Panc1 (cell line): ENCODE measurements around the gene SNX6. TPM values are rescaled to one million over a fixed set of nuclear protein-coding genes. Genes with fewer than 3 reads are reported as not detected.
"Not testable (repeated sequence)": the region's sequence is repeated elsewhere in the genome, so short reads cannot be mapped to it uniquely, and the experiment has no call there.

Experiments used
- ATAC-seq: fragments of 200-7000 bp; cut with Tn5 transposase; 2 replicates; pipeline ENCODE4 v1.9.1; 2020; ENCODE audit warnings: mild to moderate bottlenecking, moderate library complexity
- BruUV-seq: library from RNA; stranded (reverse); fragments of 400-500 nt; replicated peaks from 2 replicates; lab custom pipeline; 2021; lab: Mats Ljungman, UMichigan
- CTCF ChIA-PET: fragments of 300-600 bp; sonication (Branson Sonifier 250); formaldehyde crosslinking; loops from one replicate; lab custom pipeline; 2022; ENCODE audit warnings: antibody characterized with exemption; lab: Charles Lee
- POLR2A ChIA-PET: fragments of 300-600 bp; sonication (Branson Sonifier 250); formaldehyde crosslinking; loops from one replicate; lab custom pipeline; 2022; ENCODE audit warnings: antibody characterized with exemption; lab: Charles Lee
- DNase-seq: peaks from one replicate; pipeline ENCODE4 v3.0.0-alpha.2; 2010; ENCODE audit warnings: low read depth, low spot score
- H3K27ac ChIP-seq: 2 replicates; pipeline ENCODE4 v1.5.1; 2011; ENCODE audit warnings: mild to moderate bottlenecking, low read length, inconsistent platforms
- H3K27me3 ChIP-seq: fragments of 200-500 bp; sonication (Bioruptor generic); 2 replicates; pipeline ENCODE4 v1.6.0; 2014; ENCODE audit warnings: low read length, inconsistent platforms; ENCODE audit not compliant: control insufficient read depth, insufficient read depth
- H3K36me3 ChIP-seq: fragments of 200-500 bp; sonication (Bioruptor generic); 2 replicates; pipeline ENCODE4 v1.5.1; 2014; ENCODE audit warnings: inconsistent platforms, mild to moderate bottlenecking, low read length, moderate library complexity; ENCODE audit not compliant: control insufficient read depth, insufficient read depth
- H3K4me1 ChIP-seq: 2 replicates; pipeline ENCODE4 v1.5.1; 2011; ENCODE audit warnings: inconsistent platforms, mild to moderate bottlenecking, low read length, moderate library complexity; ENCODE audit not compliant: control insufficient read depth, insufficient read depth
- H3K4me3 ChIP-seq, 2 experiments: 2 replicates each; pipeline ENCODE4 v1.5.1; 2011 to 2012; ENCODE audit warnings: low read depth in 2 of 2, low read length in 2 of 2, mild to moderate bottlenecking in 2 of 2, inconsistent platforms in 1 of 2, moderate library complexity in 1 of 2
- H3K9me3 ChIP-seq: fragments of 200-500 bp; sonication (Bioruptor generic); 2 replicates; pipeline ENCODE4 v1.5.1; 2014; ENCODE audit warnings: low read depth, mild to moderate bottlenecking, inconsistent platforms, low read length, moderate library complexity; ENCODE audit not compliant: control insufficient read depth, insufficient read depth
- CTCF ChIP-seq: fragments of 450-650 bp; IDR thresholded peaks from 2 replicates; pipeline ENCODE4 v1.5.1; 2017; ENCODE audit warnings: mild to moderate bottlenecking
- POLR2AphosphoS5 ChIP-seq: IDR thresholded peaks from 2 replicates; pipeline ENCODE4 v1.6.1; 2012; ENCODE audit warnings: mild to moderate bottlenecking, low read depth, low read length, moderate library complexity
- REST ChIP-seq, 2 experiments: IDR thresholded peaks; 2 replicates each; pipeline ENCODE4 v1.6.1; 2011 to 2012; ENCODE audit warnings: low read depth in 2 of 2, control low read depth in 1 of 2, low read length in 1 of 2, mild to moderate bottlenecking in 1 of 2, moderate library complexity in 1 of 2; ENCODE audit not compliant: insufficient read depth in 1 of 2
- SIN3A ChIP-seq: IDR thresholded peaks from 2 replicates; pipeline ENCODE4 v1.6.1; 2012; ENCODE audit warnings: low read depth, mild to moderate bottlenecking, low read length, moderate library complexity, borderline replicate concordance; ENCODE audit not compliant: insufficient read depth
- TCF7L2 ChIP-seq: IDR thresholded peaks from 2 replicates; pipeline ENCODE4 v1.6.1; 2011; ENCODE audit warnings: mild to moderate bottlenecking, low read depth, low read length, inconsistent platforms
- in situ Hi-C: cut with HindIII; loops from 2 replicates; pipeline ENCODE4 v1.10.0; 2016; ENCODE audit warnings: low sequenced_read_pairs, low pct_unique_long_range_greater_than_20kb
- intact Hi-C: fragments of 100-400 bp; cut with micrococcal nuclease; formaldehyde crosslinking; loops from one replicate; pipeline ENCODE4 v1.10.0; 2022; ENCODE audit not compliant: unreplicated experiment
- total RNA-seq: library from RNA; stranded (reverse); gene quantifications from one replicate; pipeline ENCODE4 v1.2.1, GENCODE V29; 2021; ENCODE audit not compliant: unreplicated experiment

The SNX6 gene
- total RNA-seq, 1 experiment from 2014 or later: 50.9 TPM

- Histone ChIP-seq H3K27ac (peak overlapping the region; percentile 54), H3K4me1 (peaks cover 5% of the 10 kb centered on the region; the same call in 1 of the 2 replicates), H3K36me3 (no peaks in the 10 kb centered on the region), H3K4me3 (peak overlapping the region; percentile 17 to 44; a peak in 3 of 4 replicates), H3K9me3 (no peaks in the 10 kb centered on the region), H3K27me3 (no peaks in the 10 kb centered on the region)
- in situ Hi-C loops: no loop called here
- DNase-seq: peak; percentile 42
- no peak for ATAC-seq
- BruUV-seq: TSS peak; percentile 96
- TF ChIP-seq CTCF (no peak), REST (IDR thresholded peaks at IDR 0.05; ENCODE audit: insufficient read depth in 1 of 2, low read depth in 2 of 2, low read length in 1 of 2) (no peak), SIN3A (no peak), TCF7L2 (no peak), POLR2AphosphoS5 (no peak)
- intact Hi-C loops: no loop called here
- ChIA-PET POLR2A (interaction anchor here (0.6 kb wide), 1 partner anchor 32 kb away, joined by 5 read pairs; no protein-coding TSS in a partner anchor), CTCF (no interaction called here)
Observed at GRCh38 chr14:34554540-34555250, 75.3 kb downstream of the SNX6 start.

GRCh38 chr14:34549276-34549966 lies 80.5 kb downstream of the SNX6 start:
- CTCF ChIA-PET, POLR2A ChIA-PET: not testable (repeated sequence)

More at GRCh38 chr14:34549276-34549966, 80.5 kb downstream of the SNX6 start:
- H3K27ac ChIP-seq, BruUV-seq, H3K4me1 ChIP-seq, H3K27me3 ChIP-seq, ATAC-seq, in situ Hi-C loops, H3K4me3 ChIP-seq, H3K36me3 ChIP-seq, DNase-seq, intact Hi-C loops, H3K9me3 ChIP-seq: not testable (repeated sequence)
